Astrocyte (in vitro differentiated cells and primary cell): ENCODE results near the gene GBP3. TPM values are rescaled to one million over a fixed set of nuclear protein-coding genes. Genes with fewer than 3 reads are reported as not detected.

ENCODE experiments used
- DNase-seq: peaks from one replicate; pipeline ENCODE4 v3.0.0-alpha.2; 2010; ENCODE audit warnings: low read depth
- FAIRE-seq: peaks from 2 replicates; lab custom pipeline; 2011; peaks lifted over from hg19 to GRCh38; lab: Jason Lieb, UNC
- H2AFZ ChIP-seq: 2 replicates; pipeline ENCODE4 v1.6.0; 2012; ENCODE audit warnings: low read depth, low read length, inconsistent platforms
- H3K27ac ChIP-seq: 2 replicates; pipeline ENCODE4 v1.5.1; 2011; ENCODE audit warnings: low read depth, low read length, inconsistent platforms
- H3K27me3 ChIP-seq: 2 replicates; pipeline ENCODE4 v1.6.0; 2011; ENCODE audit warnings: low read length, inconsistent platforms; ENCODE audit not compliant: insufficient read depth
- H3K36me3 ChIP-seq: 2 replicates; pipeline ENCODE4 v1.5.1; 2011; ENCODE audit warnings: low read length, inconsistent platforms; ENCODE audit not compliant: insufficient read depth
- H3K4me1 ChIP-seq: 2 replicates; pipeline ENCODE4 v1.5.1; 2011; ENCODE audit warnings: low read length, inconsistent platforms; ENCODE audit not compliant: insufficient read depth
- H3K4me2 ChIP-seq: 2 replicates; pipeline ENCODE4 v1.6.0; 2012; ENCODE audit warnings: low read length, inconsistent platforms
- H3K4me3 ChIP-seq: 2 replicates; pipeline ENCODE4 v1.5.1; 2011; ENCODE audit warnings: low read depth, mild to moderate bottlenecking, low read length, inconsistent platforms; ENCODE audit not compliant: insufficient read depth
- H3K79me2 ChIP-seq: 2 replicates; pipeline ENCODE4 v1.6.0; 2012; ENCODE audit warnings: mild to moderate bottlenecking, low read length, inconsistent platforms; ENCODE audit not compliant: insufficient read depth
- H3K9ac ChIP-seq: 2 replicates; pipeline ENCODE4 v1.6.0; 2012; ENCODE audit warnings: mild to moderate bottlenecking, low read length, inconsistent platforms
- H3K9me3 ChIP-seq: 2 replicates; pipeline ENCODE4 v1.5.1; 2012; ENCODE audit warnings: low read depth, mild to moderate bottlenecking, low read length, inconsistent platforms; ENCODE audit not compliant: insufficient read depth
- H4K20me1 ChIP-seq: 2 replicates; pipeline ENCODE4 v1.6.0; 2012; ENCODE audit warnings: low read length, inconsistent platforms; ENCODE audit not compliant: insufficient read depth
- H3K27ac Mint-ChIP-seq: one replicate; pipeline ENCODE4 v1.8.0; 2021; ENCODE audit warnings: mild to moderate bottlenecking, mixed read lengths; ENCODE audit not compliant: unreplicated experiment
- H3K27me3 Mint-ChIP-seq: one replicate; pipeline ENCODE4 v1.8.0; 2021; ENCODE audit warnings: low read depth, mixed read lengths; ENCODE audit not compliant: unreplicated experiment
- H3K36me3 Mint-ChIP-seq: one replicate; pipeline ENCODE4 v1.8.0; 2021; ENCODE audit warnings: low read depth, mixed read lengths; ENCODE audit not compliant: unreplicated experiment
- H3K4me1 Mint-ChIP-seq: one replicate; pipeline ENCODE4 v1.8.0; 2021; ENCODE audit warnings: low read depth, mixed read lengths; ENCODE audit not compliant: unreplicated experiment
- H3K4me3 Mint-ChIP-seq: one replicate; pipeline ENCODE4 v1.8.0; 2021; ENCODE audit warnings: mild to moderate bottlenecking, moderate library complexity, mixed read lengths; ENCODE audit not compliant: unreplicated experiment
- H3K9me3 Mint-ChIP-seq: one replicate; pipeline ENCODE4 v1.8.0; 2021; ENCODE audit warnings: mild to moderate bottlenecking, mixed read lengths; ENCODE audit not compliant: unreplicated experiment
- EZH2 ChIP-seq: IDR thresholded peaks from 2 replicates; pipeline ENCODE4 v1.6.1; 2012; ENCODE audit warnings: mild to moderate bottlenecking, low read length, inconsistent platforms; ENCODE audit not compliant: insufficient read depth
- total RNA-seq: library from RNA; stranded (reverse); gene quantifications from 2 replicates; pipeline ENCODE4 v1.2.1, GENCODE V29; 2021
- TF ChIP-seq, protein P1 (sequence below): IDR thresholded peaks from 2 replicates; pipeline ENCODE4 v1.5.1; 2011; ENCODE audit warnings: low read depth, mild to moderate bottlenecking, inconsistent platforms, low read length, moderate library complexity; ENCODE audit not compliant: insufficient read depth

GBP3 gene
- total RNA-seq, 1 donor from 2014 or later: 30.3 TPM

DNA sequence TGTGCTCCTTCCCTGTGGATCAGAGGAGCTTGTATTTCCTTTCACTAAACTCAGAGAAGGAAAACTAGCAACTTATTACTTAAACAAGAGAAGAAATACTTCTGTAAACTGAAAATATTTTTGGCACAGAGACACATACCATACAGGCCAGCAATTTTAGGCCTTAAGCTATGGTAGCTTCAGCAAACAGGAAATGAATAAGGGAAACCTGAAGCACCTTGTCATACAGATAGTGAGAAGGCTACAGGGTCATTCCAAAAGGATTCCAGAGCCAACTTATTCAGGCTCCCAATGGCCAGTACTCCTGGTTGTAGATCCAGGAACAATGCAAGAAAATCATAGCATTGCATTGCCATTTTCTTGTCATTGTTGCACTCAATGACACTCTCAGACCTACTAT is 21.2 kb downstream of the GBP3 start:
- Mint-ChIP-seq H3K4me3 (no peak overlapping the region), H3K27me3 (no peaks in the 10 kb centered on the region), H3K4me1 (peaks cover 3% of the 10 kb centered on the region), H3K27ac (no peak overlapping the region), H3K9me3 (peaks cover 5% of the 10 kb centered on the region), H3K36me3 (peaks cover 28% of the 10 kb centered on the region)
- no peaks in the 10 kb centered on the region for H3K79me2 ChIP-seq
- H3K4me2 ChIP-seq: no peak overlapping the region
- H4K20me1 ChIP-seq: no peaks in the 10 kb centered on the region
- H3K9ac ChIP-seq: no peak overlapping the region
- no peak for TF ChIP-seq EZH2
- TF ChIP-seq, protein P1, sequence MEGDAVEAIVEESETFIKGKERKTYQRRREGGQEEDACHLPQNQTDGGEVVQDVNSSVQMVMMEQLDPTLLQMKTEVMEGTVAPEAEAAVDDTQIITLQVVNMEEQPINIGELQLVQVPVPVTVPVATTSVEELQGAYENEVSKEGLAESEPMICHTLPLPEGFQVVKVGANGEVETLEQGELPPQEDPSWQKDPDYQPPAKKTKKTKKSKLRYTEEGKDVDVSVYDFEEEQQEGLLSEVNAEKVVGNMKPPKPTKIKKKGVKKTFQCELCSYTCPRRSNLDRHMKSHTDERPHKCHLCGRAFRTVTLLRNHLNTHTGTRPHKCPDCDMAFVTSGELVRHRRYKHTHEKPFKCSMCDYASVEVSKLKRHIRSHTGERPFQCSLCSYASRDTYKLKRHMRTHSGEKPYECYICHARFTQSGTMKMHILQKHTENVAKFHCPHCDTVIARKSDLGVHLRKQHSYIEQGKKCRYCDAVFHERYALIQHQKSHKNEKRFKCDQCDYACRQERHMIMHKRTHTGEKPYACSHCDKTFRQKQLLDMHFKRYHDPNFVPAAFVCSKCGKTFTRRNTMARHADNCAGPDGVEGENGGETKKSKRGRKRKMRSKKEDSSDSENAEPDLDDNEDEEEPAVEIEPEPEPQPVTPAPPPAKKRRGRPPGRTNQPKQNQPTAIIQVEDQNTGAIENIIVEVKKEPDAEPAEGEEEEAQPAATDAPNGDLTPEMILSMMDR: no peak
- H3K27ac ChIP-seq: no peak overlapping the region
- no peaks in the 10 kb centered on the region for H3K27me3 ChIP-seq
- H3K36me3 ChIP-seq: peaks cover 10% of the 10 kb centered on the region
- no peak for DNase-seq
- no peaks in the 10 kb centered on the region for H3K4me1 ChIP-seq
- peak; percentile 9 for FAIRE-seq
- H3K9me3 ChIP-seq: no peaks in the 10 kb centered on the region
- H3K4me3 ChIP-seq: no peak overlapping the region
- no peak overlapping the region for H2AFZ ChIP-seq

DNA sequence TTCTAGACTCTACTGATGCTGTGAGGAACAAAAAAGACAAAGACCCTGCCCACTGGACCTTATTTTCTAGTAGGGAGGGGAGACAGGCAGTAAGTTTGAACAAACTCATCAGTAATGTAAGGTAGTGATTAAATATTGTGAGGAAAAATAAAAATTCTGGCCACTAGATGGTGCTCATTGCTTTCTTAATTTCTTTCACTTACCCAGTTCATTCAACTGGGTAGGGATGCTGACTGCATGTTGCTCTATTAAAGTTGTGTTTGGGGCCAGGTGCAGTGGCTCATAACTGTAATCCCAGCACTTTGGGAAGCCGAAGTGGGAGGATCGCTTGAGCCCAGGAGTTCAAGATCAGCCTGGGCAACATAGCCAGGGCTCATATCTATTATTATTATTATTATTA is 23.9 kb downstream of the GBP3 start:
- DNase-seq: peak; percentile 37
- H3K9me3 Mint-ChIP-seq: no peaks in the 10 kb centered on the region
- H3K36me3 Mint-ChIP-seq: peaks cover 3% of the 10 kb centered on the region
- H4K20me1 ChIP-seq: no peaks in the 10 kb centered on the region
- no peak overlapping the region for H3K4me3 Mint-ChIP-seq
- H2AFZ ChIP-seq: no peak overlapping the region
- peaks cover 3% of the 10 kb centered on the region for H3K4me1 Mint-ChIP-seq
- H3K36me3 ChIP-seq: no peaks in the 10 kb centered on the region
- H3K4me3 ChIP-seq: no peak overlapping the region
- H3K9ac ChIP-seq: no peak overlapping the region
- no peaks in the 10 kb centered on the region for H3K4me1 ChIP-seq
- TF ChIP-seq, protein P1: peak; percentile 39
- no peak for TF ChIP-seq EZH2
- FAIRE-seq: peak; percentile 76
- no peaks in the 10 kb centered on the region for H3K9me3 ChIP-seq
- no peak overlapping the region for H3K4me2 ChIP-seq
- H3K27ac Mint-ChIP-seq: no peak overlapping the region
- H3K27me3 Mint-ChIP-seq: no peaks in the 10 kb centered on the region
- no peaks in the 10 kb centered on the region for H3K79me2 ChIP-seq
- no peak overlapping the region for H3K27ac ChIP-seq
- no peaks in the 10 kb centered on the region for H3K27me3 ChIP-seq

DNA sequence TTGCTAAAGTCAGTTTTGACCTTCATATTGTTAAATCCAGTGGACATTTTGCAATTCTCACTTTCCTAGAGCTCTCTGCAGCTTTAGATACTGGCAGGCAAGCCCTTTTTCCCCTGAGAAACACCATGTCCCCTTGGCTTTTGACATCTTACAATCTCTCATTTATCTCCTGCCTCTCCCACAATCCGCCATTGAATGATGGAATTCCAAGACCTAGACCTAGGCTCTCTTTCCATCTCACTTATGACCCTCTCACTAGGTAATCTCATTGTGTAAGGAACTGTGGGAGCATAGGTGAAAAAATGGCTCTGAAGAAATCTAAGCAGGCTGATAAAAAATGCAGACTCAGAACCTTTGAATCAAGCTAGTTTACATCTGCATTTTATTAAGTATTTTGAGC is 32.2 kb downstream of the GBP3 start:
- Mint-ChIP-seq H3K4me1 (peaks cover 11% of the 10 kb centered on the region), H3K4me3 (no peak overlapping the region), H3K36me3 (no peaks in the 10 kb centered on the region), H3K27me3 (no peaks in the 10 kb centered on the region), H3K9me3 (no peaks in the 10 kb centered on the region), H3K27ac (no peak overlapping the region)
- DNase-seq: no peak
- TF ChIP-seq EZH2: no peak
- TF ChIP-seq, protein P1: no peak
- Histone ChIP-seq H3K27ac (no peak overlapping the region), H3K79me2 (peaks cover 54% of the 10 kb centered on the region), H3K36me3 (no peaks in the 10 kb centered on the region), H3K4me3 (no peak overlapping the region), H3K4me1 (peaks cover 16% of the 10 kb centered on the region), H3K9me3 (no peaks in the 10 kb centered on the region), H4K20me1 (peaks cover 8% of the 10 kb centered on the region), H3K9ac (no peak overlapping the region), H3K4me2 (peak overlapping the region; percentile 6), H3K27me3 (no peaks in the 10 kb centered on the region), H2AFZ (no peak overlapping the region)
- FAIRE-seq: no peak
